ENCODE results near the gene MOG.

DNA sequence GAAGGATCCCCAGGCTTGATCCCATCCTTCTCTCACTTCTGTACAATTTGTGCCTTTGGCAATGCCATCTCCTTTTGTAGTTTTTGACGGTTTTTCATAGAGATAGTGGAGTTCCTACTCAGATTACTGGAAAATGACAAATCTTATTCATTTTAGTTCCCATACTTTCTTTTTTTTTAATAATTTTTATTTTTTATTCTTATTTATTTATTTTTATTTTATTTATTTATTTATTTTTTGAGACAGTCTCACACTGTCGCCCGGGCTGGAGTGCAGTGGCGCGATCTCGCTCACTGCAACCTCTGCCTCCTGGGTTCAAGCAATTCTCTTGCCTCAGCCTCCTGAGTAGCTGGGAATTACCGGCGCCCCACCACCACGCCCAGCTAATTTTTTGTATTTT lies 19.6 kb upstream of the MOG start:
- TF ChIP-seq POLR2AphosphoS5 (IDR thresholded peaks at IDR 0.05; ENCODE audit: low read depth, low read length) = no peak
- no peak for TF ChIP-seq POLR2A (IDR thresholded peaks at IDR 0.05; ENCODE audit: low read depth, low read length)
